ENCODE data around the gene PTPRT. TPM values are rescaled to one million over a fixed set of nuclear protein-coding genes. Genes with fewer than 3 reads are reported as not detected.

PTPRT gene
- total and polyA plus RNA-seq, 2 experiments from 2014 or later = not detected

GRCh38 chr20:42380287-42380686 is 809.4 kb downstream of the PTPRT start (continued):
- TF ChIP-seq ZNF462 (CRISPR knock-in tag; IDR thresholded peaks at IDR 0.05) = no peak
- no peak for TF ChIP-seq REST (IDR thresholded peaks at IDR 0.05; ENCODE audit: unreplicated experiment)
- TF ChIP-seq STAT1 (IDR thresholded peaks at IDR 0.05; ENCODE audit: unreplicated experiment) = no peak
- no peak for TF ChIP-seq JUNB (IDR thresholded peaks at IDR 0.05; ENCODE audit: unreplicated experiment)
- no peak for TF ChIP-seq CREB1 (CRISPR knock-in tag; IDR thresholded peaks at IDR 0.05; ENCODE audit: low read depth)
- no peak for TF ChIP-seq NANOG (IDR thresholded peaks at IDR 0.05; ENCODE audit: borderline replicate concordance)
- TF ChIP-seq ZNF331 (CRISPR knock-in tag; IDR thresholded peaks at IDR 0.05; ENCODE audit: low read depth) = no peak
- no peak for TF ChIP-seq ETS1 (IDR thresholded peaks at IDR 0.05)
- no peak for TF ChIP-seq EZH2 (IDR thresholded peaks at IDR 0.05; ENCODE audit: low read depth, unreplicated experiment)
- no peak for TF ChIP-seq EZH2phosphoT487 (IDR thresholded peaks at IDR 0.05; ENCODE audit: unreplicated experiment)
